GM21717 (cell line): Measurements from ENCODE around the gene NFIX.

Experiments
- ATAC-seq: cut with Tn5 transposase; IDR thresholded peaks from one replicate; pipeline ENCODE4 v1.9.1; 2021; ENCODE audit warnings: mild to moderate bottlenecking, moderate library complexity; ENCODE audit not compliant: unreplicated experiment

Gene NFIX

GRCh38 chr19:13120031-13120430 is 124.8 kb downstream of the NFIX start:
- no peak for ATAC-seq

- ATAC-seq, result no peak
Observed at GRCh38 chr19:13120817-13121216, 125.5 kb downstream of the NFIX start.

GRCh38 chr19:13121551-13122274 is 126.4 kb downstream of the NFIX start:
- ATAC-seq, result no peak

- no peak for ATAC-seq
Observed at GRCh38 chr19:13122275-13122878, 127.1 kb downstream of the NFIX start.

GRCh38 chr19:13122980-13123957 is 128.0 kb downstream of the NFIX start:
- no peak for ATAC-seq

GRCh38 chr19:13127051-13127450 is 131.8 kb downstream of the NFIX start:
- no peak for ATAC-seq

- no peak for ATAC-seq
Observed at GRCh38 chr19:13127811-13128575, 132.7 kb downstream of the NFIX start.

GRCh38 chr19:13128583-13128982 is 133.3 kb downstream of the NFIX start:
- ATAC-seq, result no peak

GRCh38 chr19:13129384-13129783 is 134.1 kb downstream of the NFIX start:
- ATAC-seq, result no peak

GRCh38 chr19:13130886-13131490 is 135.7 kb downstream of the NFIX start:
- no peak for ATAC-seq

- ATAC-seq, result no peak
Observed at GRCh38 chr19:13132471-13133180, 137.4 kb downstream of the NFIX start.

GRCh38 chr19:13133241-13133870 is 138.1 kb downstream of the NFIX start:
- ATAC-seq, result no peak

GRCh38 chr19:13134626-13135025 is 139.4 kb downstream of the NFIX start:
- no peak for ATAC-seq

GRCh38 chr19:13135068-13136062 is 140.1 kb downstream of the NFIX start:
- no peak for ATAC-seq

GRCh38 chr19:13137290-13137794 is 142.1 kb downstream of the NFIX start:
- no peak for ATAC-seq

- no peak for ATAC-seq
Observed at GRCh38 chr19:13138171-13138915, 143.1 kb downstream of the NFIX start.

GRCh38 chr19:13138916-13139198 is 143.6 kb downstream of the NFIX start:
- ATAC-seq, result no peak
